Smooth muscle cell of the brain vasculature (primary cell): ENCODE data around the gene MXI1.
"Not testable (repeated sequence)": the region's sequence is repeated elsewhere in the genome, so short reads cannot be mapped to it uniquely, and the experiment has no call there.

ENCODE experiments used
- DNase-seq: peaks from one replicate; pipeline ENCODE4 v3.0.0-alpha.2; 2012; ENCODE audit warnings: low read depth, low spot score

MXI1 gene

GRCh38 chr10:110239892-110240291 is 32.5 kb downstream of the MXI1 start:
- DNase-seq = no peak

- DNase-seq = no peak
Observed at GRCh38 chr10:110241407-110241806, 34.0 kb downstream of the MXI1 start.

GRCh38 chr10:110241841-110242240 is 34.4 kb downstream of the MXI1 start:
- DNase-seq = no peak

- DNase-seq = no peak
Observed at GRCh38 chr10:110242511-110242910, 35.1 kb downstream of the MXI1 start.

- DNase-seq = no peak
Observed at GRCh38 chr10:110244550-110244949, 37.1 kb downstream of the MXI1 start.

GRCh38 chr10:110247833-110248232 is 40.4 kb downstream of the MXI1 start:
- DNase-seq = not testable (repeated sequence)

GRCh38 chr10:110249489-110249888 is 42.1 kb downstream of the MXI1 start:
- DNase-seq = not testable (repeated sequence)

- not testable (repeated sequence) for DNase-seq
Observed at GRCh38 chr10:110251392-110251791, 44.0 kb downstream of the MXI1 start.

- no peak for DNase-seq
Observed at GRCh38 chr10:110252151-110252550, 44.7 kb downstream of the MXI1 start.

- no peak for DNase-seq
Observed at GRCh38 chr10:110254467-110254866, 47.1 kb downstream of the MXI1 start.

GRCh38 chr10:110258542-110258941 is 51.1 kb downstream of the MXI1 start:
- no peak for DNase-seq

GRCh38 chr10:110259317-110259716 is 51.9 kb downstream of the MXI1 start:
- no peak for DNase-seq

GRCh38 chr10:110260746-110261477 is 53.5 kb downstream of the MXI1 start:
- DNase-seq = no peak

- DNase-seq = no peak
Observed at GRCh38 chr10:110263164-110263563, 55.8 kb downstream of the MXI1 start.

- DNase-seq = no peak
Observed at GRCh38 chr10:110265573-110266193, 58.3 kb downstream of the MXI1 start.

GRCh38 chr10:110267276-110267675 is 59.9 kb downstream of the MXI1 start:
- no peak for DNase-seq

GRCh38 chr10:110268442-110268841 is 61.0 kb downstream of the MXI1 start:
- no peak for DNase-seq

- DNase-seq = no peak
Observed at GRCh38 chr10:110268971-110269370, 61.6 kb downstream of the MXI1 start.

GRCh38 chr10:110269374-110270318 is 62.2 kb downstream of the MXI1 start:
- DNase-seq = no peak

GRCh38 chr10:110272995-110273394 is 65.6 kb downstream of the MXI1 start:
- DNase-seq = not testable (repeated sequence)

GRCh38 chr10:110273474-110273873 is 66.1 kb downstream of the MXI1 start:
- DNase-seq = no peak

GRCh38 chr10:110274072-110274627 is 66.7 kb downstream of the MXI1 start:
- DNase-seq = no peak
